Adipose tissue (tissue), 3 donors: ENCODE data around the gene DNAJB14. TPM values are rescaled to one million over a fixed set of nuclear protein-coding genes. Genes with fewer than 3 reads are reported as not detected.

Experiments used
- H3K27ac ChIP-seq: one replicate; pipeline ENCODE4 v1.5.1; 2013; ENCODE audit warnings: low read depth, low read length
- WGBS, 3 donors: extraction: QIAGEN DNeasy Blood & Tissue Kit; methylation state at CpG; one replicate each; pipeline ENCODE4 v1.1.7; 2013; 5-methylcytosine and 5-hydroxymethylcytosine counted together
- polyA plus RNA-seq, 3 donors: library from polyadenylated mRNA; stranded (reverse); fragments of 200-250 nt; gene quantifications; one replicate each; pipeline ENCODE4 v1.2.3, GENCODE V29; 2013
- donor health status: healthy with polysubstance abuse.
- donor health status: Bipolar disorder and iron deficiency.
- donor health status: healthy.

Gene DNAJB14
- polyA plus RNA-seq, 3 donors = 5.3 to 22.1 (median 7.0) TPM

GRCh38 chr4:99846891-99847290, 99.5 kb downstream of the DNAJB14 start:
- WGBS, 3 donors = 46 to 60% (median 47%) methylated on average over 1 of the region's 1 CpG
- H3K27ac ChIP-seq = no peak overlapping the region

Other genes with a start within 250 kb of the DNAJB14 start
- 1 to 10 TPM in 2 of 3 donors, under 1 TPM in 1; 0.36 to 1.5 (median 1.2) TPM for gene DAPP1, start 129.8 kb downstream of the DNAJB14 start, polyA plus RNA-seq
- 10 to 100 TPM; 17.9 to 49.4 (median 25.7) TPM for gene LAMTOR3, start 52.2 kb downstream of the DNAJB14 start, polyA plus RNA-seq
- 100 to 1,000 TPM in 2 of 3 donors, 10 to 100 TPM in 1; 71.6 to 154 (median 144) TPM for gene H2AZ1, start 3.7 kb upstream of the DNAJB14 start, polyA plus RNA-seq
- 1 to 10 TPM in 2 of 3 donors, under 1 TPM in 1; 0.43 to 2.7 (median 2.5) TPM for gene DDIT4L, start 243.8 kb upstream of the DNAJB14 start, polyA plus RNA-seq